ENCODE measurements around the gene PEX14. TPM values are rescaled to one million over a fixed set of nuclear protein-coding genes. Genes with fewer than 3 reads are reported as not detected.

The PEX14 gene
- total RNA-seq, 1 experiment from 2014 or later: 29.3 TPM

- no TSS peak for BruUV-seq (replicated peaks)
- H3K36me3 ChIP-seq (ENCODE audit: control insufficient read depth in 1 of 2, insufficient read depth in 2 of 2, low read length in 2 of 2): no peaks in the 10 kb centered on the region
- no peak overlapping the region for H3K4me3 ChIP-seq (replicated peaks in 1 of 2; ENCODE audit: low read depth in 1 of 2, low read length in 2 of 2)
- no peaks in the 10 kb centered on the region for H3K9me3 ChIP-seq (ENCODE audit: control insufficient read depth in 1 of 2, insufficient read depth in 1 of 2, low read depth in 1 of 2, low read length in 2 of 2)
- no peaks in the 10 kb centered on the region for H3K27me3 ChIP-seq (ENCODE audit: insufficient read depth, low read length)
- TF ChIP-seq SP1 (IDR thresholded peaks at IDR 0.05; ENCODE audit: low read depth) (no peak), CTCF (IDR thresholded peaks at IDR 0.05 in 2 of 3, conservative IDR thresholded peaks at IDR 0.05 in 1 of 3; ENCODE audit: borderline replicate concordance in 1 of 3, insufficient read depth in 1 of 3, low read depth in 2 of 3, low read length in 2 of 3) (peak; percentile 50 to 70 (median 69)), ELF1 (IDR thresholded peaks at IDR 0.05; ENCODE audit: borderline replicate concordance, low read depth) (no peak), JUND (IDR thresholded peaks at IDR 0.05) (no peak), ZNF274 (IDR thresholded peaks at IDR 0.05; ENCODE audit: low read depth, low read length) (no peak), ATF3 (IDR thresholded peaks at IDR 0.05) (no peak), RAD21 (IDR thresholded peaks at IDR 0.05; ENCODE audit: low read depth) (peak; percentile 77), EZH2phosphoT487 (IDR thresholded peaks at IDR 0.05; ENCODE audit: borderline replicate concordance) (no peak), CBX3 (IDR thresholded peaks at IDR 0.05; ENCODE audit: low read depth) (no peak), SRF (IDR thresholded peaks at IDR 0.05; ENCODE audit: low read depth) (no peak), EGR1 (IDR thresholded peaks at IDR 0.05; ENCODE audit: low read depth) (no peak), POLR2A (IDR thresholded peaks at IDR 0.05; ENCODE audit: borderline replicate concordance, extremely low read depth, insufficient read depth, insufficient read length) (no peak)
- TF ChIP-seq, protein P1, sequence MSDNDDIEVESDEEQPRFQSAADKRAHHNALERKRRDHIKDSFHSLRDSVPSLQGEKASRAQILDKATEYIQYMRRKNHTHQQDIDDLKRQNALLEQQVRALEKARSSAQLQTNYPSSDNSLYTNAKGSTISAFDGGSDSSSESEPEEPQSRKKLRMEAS (IDR thresholded peaks at IDR 0.05): no peak
- TF ChIP-seq, protein P2, sequence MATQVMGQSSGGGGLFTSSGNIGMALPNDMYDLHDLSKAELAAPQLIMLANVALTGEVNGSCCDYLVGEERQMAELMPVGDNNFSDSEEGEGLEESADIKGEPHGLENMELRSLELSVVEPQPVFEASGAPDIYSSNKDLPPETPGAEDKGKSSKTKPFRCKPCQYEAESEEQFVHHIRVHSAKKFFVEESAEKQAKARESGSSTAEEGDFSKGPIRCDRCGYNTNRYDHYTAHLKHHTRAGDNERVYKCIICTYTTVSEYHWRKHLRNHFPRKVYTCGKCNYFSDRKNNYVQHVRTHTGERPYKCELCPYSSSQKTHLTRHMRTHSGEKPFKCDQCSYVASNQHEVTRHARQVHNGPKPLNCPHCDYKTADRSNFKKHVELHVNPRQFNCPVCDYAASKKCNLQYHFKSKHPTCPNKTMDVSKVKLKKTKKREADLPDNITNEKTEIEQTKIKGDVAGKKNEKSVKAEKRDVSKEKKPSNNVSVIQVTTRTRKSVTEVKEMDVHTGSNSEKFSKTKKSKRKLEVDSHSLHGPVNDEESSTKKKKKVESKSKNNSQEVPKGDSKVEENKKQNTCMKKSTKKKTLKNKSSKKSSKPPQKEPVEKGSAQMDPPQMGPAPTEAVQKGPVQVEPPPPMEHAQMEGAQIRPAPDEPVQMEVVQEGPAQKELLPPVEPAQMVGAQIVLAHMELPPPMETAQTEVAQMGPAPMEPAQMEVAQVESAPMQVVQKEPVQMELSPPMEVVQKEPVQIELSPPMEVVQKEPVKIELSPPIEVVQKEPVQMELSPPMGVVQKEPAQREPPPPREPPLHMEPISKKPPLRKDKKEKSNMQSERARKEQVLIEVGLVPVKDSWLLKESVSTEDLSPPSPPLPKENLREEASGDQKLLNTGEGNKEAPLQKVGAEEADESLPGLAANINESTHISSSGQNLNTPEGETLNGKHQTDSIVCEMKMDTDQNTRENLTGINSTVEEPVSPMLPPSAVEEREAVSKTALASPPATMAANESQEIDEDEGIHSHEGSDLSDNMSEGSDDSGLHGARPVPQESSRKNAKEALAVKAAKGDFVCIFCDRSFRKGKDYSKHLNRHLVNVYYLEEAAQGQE (IDR thresholded peaks at IDR 0.05; ENCODE audit: low read depth): no peak
- H3K4me1 ChIP-seq (ENCODE audit: control insufficient read depth in 1 of 2, insufficient read depth in 2 of 2, low read length in 2 of 2): peaks cover 31 to 42% of the 10 kb centered on the region in 2 experiments
- peak overlapping the region; percentile 84; the same call in 1 of the 2 replicates for H3K4me2 ChIP-seq (ENCODE audit: low read length)
- ATAC-seq: peak; percentile 64
- CTCF ChIA-PET: interaction anchor here (0.5 kb wide), 1 partner anchor 63 kb away, joined by 3 read pairs; no protein-coding TSS in a partner anchor
- H3K9me2 ChIP-seq (ENCODE audit: insufficient read depth): no peaks in the 10 kb centered on the region
- no peak for DNase-seq (ENCODE audit: low read depth, low spot score)
- H3K79me2 ChIP-seq (ENCODE audit: insufficient read depth, low read length): peaks cover 62% of the 10 kb centered on the region
- RAD21 ChIA-PET (ENCODE audit: low non-redundant PET in 1 of 2, low total read pairs in 2 of 2, uncharacterized antibody in 2 of 2, unreplicated experiment in 2 of 2): no interaction called here
- H2AFZ ChIP-seq (ENCODE audit: low read depth, low read length, poor library complexity, severe bottlenecking): no peak overlapping the region
- H3K9ac ChIP-seq (ENCODE audit: low read length): no peak overlapping the region
- no peak overlapping the region for H3K27ac ChIP-seq (ENCODE audit: low read depth, low read length)
- POLR2A ChIA-PET: no interaction called here
- no peaks in the 10 kb centered on the region for H4K20me1 ChIP-seq (ENCODE audit: insufficient read depth)
- intact Hi-C loops (cut with micrococcal nuclease): loop anchor here (2.0 kb wide), 1 partner anchor 336 kb away; no protein-coding TSS in a partner anchor
These were observed 55.6 kb downstream of the PEX14 start for GRCh38 chr1:10530281-10530740.
